ENCODE results near the gene LILRA6. TPM values are rescaled to one million over a fixed set of nuclear protein-coding genes. Genes with fewer than 3 reads are reported as not detected.
"Not testable (repeated sequence)": the region's sequence is repeated elsewhere in the genome, so short reads cannot be mapped to it uniquely, and the experiment has no call there.

Gene LILRA6
- total RNA-seq, 1 donor from 2014 or later = under 0.01 TPM

- H3K9ac ChIP-seq (ENCODE audit: low read depth in 1 of 3, low read length in 3 of 3); H3K27ac ChIP-seq (ENCODE audit: low read depth, low read length); H3K9me3 ChIP-seq (ENCODE audit: control insufficient read depth in 3 of 3, low read length in 3 of 3); H3K4me3 ChIP-seq (ENCODE audit: low read length in 3 of 3); H3K4me1 ChIP-seq (ENCODE audit: control insufficient read depth in 3 of 3, insufficient read depth in 3 of 3, low read length in 3 of 3); H3K27me3 ChIP-seq (ENCODE audit: control insufficient read depth in 3 of 3, insufficient read depth in 3 of 3, low read length in 3 of 3); H3K36me3 ChIP-seq (ENCODE audit: control insufficient read depth in 3 of 3, insufficient read depth in 3 of 3, low read length in 3 of 3): not testable (repeated sequence)
Observed at GRCh38 chr19:54219702-54220101, 22.9 kb downstream of the LILRA6 start.

- peaks cover 0 to 4% (median 4%) of the 10 kb centered on the region in 3 donors for H3K36me3 ChIP-seq (ENCODE audit: control insufficient read depth in 3 of 3, insufficient read depth in 3 of 3, low read length in 3 of 3)
- H3K27me3 ChIP-seq (ENCODE audit: control insufficient read depth in 3 of 3, insufficient read depth in 3 of 3, low read length in 3 of 3) = peaks cover 0 to 2% (median 2%) of the 10 kb centered on the region in 3 donors
- H3K27ac ChIP-seq (ENCODE audit: low read depth, low read length) = no peak overlapping the region
- no peak overlapping the region for H3K4me3 ChIP-seq (ENCODE audit: low read length in 3 of 3)
- H3K9ac ChIP-seq (ENCODE audit: low read depth in 1 of 3, low read length in 3 of 3) = no peak overlapping the region
- H3K9me3 ChIP-seq (ENCODE audit: control insufficient read depth in 3 of 3, low read length in 3 of 3) = no peaks in the 10 kb centered on the region
- no peaks in the 10 kb centered on the region for H3K4me1 ChIP-seq (ENCODE audit: control insufficient read depth in 3 of 3, insufficient read depth in 3 of 3, low read length in 3 of 3)
Observed at GRCh38 chr19:54218960-54219661, 23.5 kb downstream of the LILRA6 start.

GRCh38 chr19:54218259-54218658 is 24.3 kb downstream of the LILRA6 start:
- H3K9me3 ChIP-seq (ENCODE audit: control insufficient read depth in 3 of 3, low read length in 3 of 3) = no peaks in the 10 kb centered on the region
- H3K27me3 ChIP-seq (ENCODE audit: control insufficient read depth in 3 of 3, insufficient read depth in 3 of 3, low read length in 3 of 3) = peaks cover 0 to 2% (median 0%) of the 10 kb centered on the region in 3 donors
- H3K27ac ChIP-seq (ENCODE audit: low read depth, low read length) = no peak overlapping the region
- H3K36me3 ChIP-seq (ENCODE audit: control insufficient read depth in 3 of 3, insufficient read depth in 3 of 3, low read length in 3 of 3) = peaks cover 0 to 4% (median 4%) of the 10 kb centered on the region in 3 donors
- H3K4me3 ChIP-seq (ENCODE audit: low read length in 3 of 3) = no peak overlapping the region
- H3K4me1 ChIP-seq (ENCODE audit: control insufficient read depth in 3 of 3, insufficient read depth in 3 of 3, low read length in 3 of 3) = no peaks in the 10 kb centered on the region
- H3K9ac ChIP-seq (ENCODE audit: low read depth in 1 of 3, low read length in 3 of 3) = no peak overlapping the region

GRCh38 chr19:54217517-54218247 is 24.9 kb downstream of the LILRA6 start:
- not testable (repeated sequence) for H3K4me1 ChIP-seq (ENCODE audit: control insufficient read depth in 3 of 3, insufficient read depth in 3 of 3, low read length in 3 of 3)

GRCh38 chr19:54216869-54217268 is 25.7 kb downstream of the LILRA6 start:
- no peaks in the 10 kb centered on the region for H3K27me3 ChIP-seq (ENCODE audit: control insufficient read depth in 3 of 3, insufficient read depth in 3 of 3, low read length in 3 of 3)
- no peak overlapping the region for H3K27ac ChIP-seq (ENCODE audit: low read depth, low read length)
- no peak overlapping the region for H3K4me3 ChIP-seq (ENCODE audit: low read length in 3 of 3)
- H3K9ac ChIP-seq (ENCODE audit: low read depth in 1 of 3, low read length in 3 of 3) = no peak overlapping the region
- H3K4me1 ChIP-seq (ENCODE audit: control insufficient read depth in 3 of 3, insufficient read depth in 3 of 3, low read length in 3 of 3) = no peaks in the 10 kb centered on the region
- no peaks in the 10 kb centered on the region for H3K9me3 ChIP-seq (ENCODE audit: control insufficient read depth in 3 of 3, low read length in 3 of 3)
- peaks cover 0 to 4% (median 4%) of the 10 kb centered on the region in 3 donors for H3K36me3 ChIP-seq (ENCODE audit: control insufficient read depth in 3 of 3, insufficient read depth in 3 of 3, low read length in 3 of 3)

More at GRCh38 chr19:54217517-54218247, 24.9 kb downstream of the LILRA6 start:
- not testable (repeated sequence) for H3K27ac ChIP-seq (ENCODE audit: low read depth, low read length); H3K4me3 ChIP-seq (ENCODE audit: low read length in 3 of 3); H3K9me3 ChIP-seq (ENCODE audit: control insufficient read depth in 3 of 3, low read length in 3 of 3); H3K9ac ChIP-seq (ENCODE audit: low read depth in 1 of 3, low read length in 3 of 3); H3K36me3 ChIP-seq (ENCODE audit: control insufficient read depth in 3 of 3, insufficient read depth in 3 of 3, low read length in 3 of 3); H3K27me3 ChIP-seq (ENCODE audit: control insufficient read depth in 3 of 3, insufficient read depth in 3 of 3, low read length in 3 of 3)

GRCh38 chr19:54214734-54215133 is 27.9 kb downstream of the LILRA6 start:
- H3K27me3 ChIP-seq (ENCODE audit: control insufficient read depth in 3 of 3, insufficient read depth in 3 of 3, low read length in 3 of 3); H3K27ac ChIP-seq (ENCODE audit: low read depth, low read length): not testable (repeated sequence)

GRCh38 chr19:54214217-54214616 is 28.4 kb downstream of the LILRA6 start:
- H3K27me3 ChIP-seq (ENCODE audit: control insufficient read depth in 3 of 3, insufficient read depth in 3 of 3, low read length in 3 of 3); H3K9ac ChIP-seq (ENCODE audit: low read depth in 1 of 3, low read length in 3 of 3); H3K4me3 ChIP-seq (ENCODE audit: low read length in 3 of 3); H3K9me3 ChIP-seq (ENCODE audit: control insufficient read depth in 3 of 3, low read length in 3 of 3); H3K36me3 ChIP-seq (ENCODE audit: control insufficient read depth in 3 of 3, insufficient read depth in 3 of 3, low read length in 3 of 3); H3K27ac ChIP-seq (ENCODE audit: low read depth, low read length): not testable (repeated sequence)
- peaks cover 11% of the 10 kb centered on the region in 3 donors for H3K4me1 ChIP-seq (ENCODE audit: control insufficient read depth in 3 of 3, insufficient read depth in 3 of 3, low read length in 3 of 3)

More at GRCh38 chr19:54214734-54215133, 27.9 kb downstream of the LILRA6 start:
- not testable (repeated sequence) for H3K9me3 ChIP-seq (ENCODE audit: control insufficient read depth in 3 of 3, low read length in 3 of 3); H3K36me3 ChIP-seq (ENCODE audit: control insufficient read depth in 3 of 3, insufficient read depth in 3 of 3, low read length in 3 of 3); H3K9ac ChIP-seq (ENCODE audit: low read depth in 1 of 3, low read length in 3 of 3); H3K4me3 ChIP-seq (ENCODE audit: low read length in 3 of 3); H3K4me1 ChIP-seq (ENCODE audit: control insufficient read depth in 3 of 3, insufficient read depth in 3 of 3, low read length in 3 of 3)

- Histone ChIP-seq H3K27me3 (ENCODE audit: control insufficient read depth in 3 of 3, insufficient read depth in 3 of 3, low read length in 3 of 3) (no peaks in the 10 kb centered on the region), H3K9ac (ENCODE audit: low read depth in 1 of 3, low read length in 3 of 3) (no peak overlapping the region), H3K36me3 (ENCODE audit: control insufficient read depth in 3 of 3, insufficient read depth in 3 of 3, low read length in 3 of 3) (peaks cover 17 to 23% (median 21%) of the 10 kb centered on the region in 3 donors), H3K9me3 (ENCODE audit: control insufficient read depth in 3 of 3, low read length in 3 of 3) (no peaks in the 10 kb centered on the region), H3K4me3 (ENCODE audit: low read length in 3 of 3) (no peak overlapping the region), H3K27ac (ENCODE audit: low read depth, low read length) (peak overlapping the region; percentile 87), H3K4me1 (ENCODE audit: control insufficient read depth in 3 of 3, insufficient read depth in 3 of 3, low read length in 3 of 3) (peaks cover 36 to 41% (median 41%) of the 10 kb centered on the region in 3 donors)
Observed at GRCh38 chr19:54211235-54211634, 31.4 kb downstream of the LILRA6 start.

- Histone ChIP-seq H3K27ac (ENCODE audit: low read depth, low read length) (peak overlapping the region; percentile 87), H3K27me3 (ENCODE audit: control insufficient read depth in 3 of 3, insufficient read depth in 3 of 3, low read length in 3 of 3) (no peaks in the 10 kb centered on the region), H3K4me3 (ENCODE audit: low read length in 3 of 3) (peak overlapping the region in 1 of 3 donors; percentile 7), H3K9ac (ENCODE audit: low read depth in 1 of 3, low read length in 3 of 3) (peak overlapping the region; percentile 33 to 55 (median 40)), H3K36me3 (ENCODE audit: control insufficient read depth in 3 of 3, insufficient read depth in 3 of 3, low read length in 3 of 3) (peaks cover 28 to 31% (median 29%) of the 10 kb centered on the region in 3 donors), H3K9me3 (ENCODE audit: control insufficient read depth in 3 of 3, low read length in 3 of 3) (no peaks in the 10 kb centered on the region), H3K4me1 (ENCODE audit: control insufficient read depth in 3 of 3, insufficient read depth in 3 of 3, low read length in 3 of 3) (peaks cover 43 to 54% (median 51%) of the 10 kb centered on the region in 3 donors)
Observed at GRCh38 chr19:54209811-54210494, 32.6 kb downstream of the LILRA6 start.

Measured in skeletal muscle tissue (tissue), 4 donors.